H1 (cell line): ENCODE data around the gene NR5A2. TPM values are rescaled to one million over a fixed set of nuclear protein-coding genes. Genes with fewer than 3 reads are reported as not detected.

Experiments used
- CTCF ChIA-PET: fragments of 300-600 bp; sonication (Branson Sonifier 250); formaldehyde crosslinking; loops from one replicate; lab custom pipeline; 2021; ENCODE audit not compliant: partially characterized antibody; lab: Charles Lee
- POLR2A ChIA-PET: fragments of 300-600 bp; sonication (Branson Sonifier 250); formaldehyde crosslinking; loops from one replicate; lab custom pipeline; 2021; ENCODE audit warnings: inconsistent platforms; ENCODE audit not compliant: partially characterized antibody; lab: Charles Lee
- DNase-seq, 2 experiments: peaks; one replicate each; pipeline versions ENCODE4 v3.0.0 to v3.0.0-alpha.2; 2010 to 2022; ENCODE audit warnings: low spot score in 2 of 2, low read depth in 1 of 2, mixed read lengths in 1 of 2
- FAIRE-seq: peaks from 2 replicates; lab custom pipeline; 2011; peaks lifted over from hg19 to GRCh38; lab: Jason Lieb, UNC
- H2AFZ ChIP-seq: 2 replicates; pipeline ENCODE4 v1.8.1; 2012; ENCODE audit warnings: low read length, inconsistent platforms
- H2AK5ac ChIP-seq: 2 replicates; pipeline ENCODE4 v1.6.1; 2013; ENCODE audit warnings: low read depth, low read length
- H2BK120ac ChIP-seq: replicated peaks from 2 replicates; pipeline ENCODE3; 2013; ENCODE audit warnings: low read depth, low read length, inconsistent platforms
- H2BK12ac ChIP-seq: 2 replicates; pipeline ENCODE4 v1.6.1; 2013; ENCODE audit warnings: low read depth, low read length
- H2BK15ac ChIP-seq: 2 replicates; pipeline ENCODE4 v1.6.1; 2013; ENCODE audit warnings: low read length
- H2BK20ac ChIP-seq: 2 replicates; pipeline ENCODE4 v1.6.1; 2013; ENCODE audit warnings: low read length
- H2BK5ac ChIP-seq: 2 replicates; pipeline ENCODE4 v1.6.1; 2013; ENCODE audit warnings: low read depth, low read length
- H3K14ac ChIP-seq: 2 replicates; pipeline ENCODE4 v1.6.1; 2013; ENCODE audit warnings: inconsistent platforms; ENCODE audit not compliant: insufficient read length
- H3K18ac ChIP-seq: 2 replicates; pipeline ENCODE4 v1.6.1; 2013; ENCODE audit warnings: low read length; ENCODE audit errors: extremely low read depth
- H3K23ac ChIP-seq: 2 replicates; pipeline ENCODE4 v1.6.1; 2013; ENCODE audit warnings: inconsistent platforms; ENCODE audit not compliant: insufficient read length
- H3K23me2 ChIP-seq: 2 replicates; pipeline ENCODE4 v1.6.1; 2013; ENCODE audit warnings: low read depth, low read length
- H3K27ac ChIP-seq: 2 replicates; pipeline ENCODE4 v1.6.1; 2011; ENCODE audit warnings: low read depth, low read length, inconsistent platforms
- H3K27me3 ChIP-seq, 4 experiments: replicated peaks in 1 of 4; 1 replicate in 1 of 4; 2 replicates in 3 of 4; pipeline versions ENCODE4 v1.6.1 to v1.8.1; 2011 to 2013; ENCODE audit warnings: low read length in 3 of 4, mild to moderate bottlenecking in 3 of 4, inconsistent platforms in 2 of 4, mixed read lengths in 2 of 4, moderate library complexity in 1 of 4; ENCODE audit not compliant: control insufficient read depth in 3 of 4, insufficient read depth in 3 of 4; ENCODE audit errors: extremely low read depth in 1 of 4
- H3K36me3 ChIP-seq, 4 experiments: 2 replicates each; pipeline versions ENCODE4 v1.6.1 to v1.8.1; 2011 to 2013; ENCODE audit warnings: mild to moderate bottlenecking in 4 of 4, low read length in 3 of 4, moderate library complexity in 2 of 4, control low read depth in 1 of 4, inconsistent platforms in 1 of 4; ENCODE audit not compliant: insufficient read depth in 4 of 4, control insufficient read depth in 2 of 4
- H3K4ac ChIP-seq: replicated peaks from 2 replicates; pipeline ENCODE3; 2013; ENCODE audit warnings: low read length, low read depth, mixed read lengths, inconsistent platforms; ENCODE audit not compliant: insufficient read length
- H3K4me1 ChIP-seq, 4 experiments: replicated peaks in 1 of 4; 1 replicate in 1 of 4; 2 replicates in 3 of 4; pipeline versions ENCODE4 v1.6.1 to v1.8.1; 2011 to 2013; ENCODE audit warnings: low read length in 3 of 4, inconsistent platforms in 2 of 4, mixed read lengths in 1 of 4; ENCODE audit not compliant: insufficient read depth in 4 of 4, control insufficient read depth in 3 of 4
- H3K4me2 ChIP-seq, 2 experiments: 2 replicates each; pipeline versions ENCODE4 v1.6.1 to v1.8.1; 2011 to 2013; ENCODE audit warnings: low read depth in 2 of 2, low read length in 2 of 2, control low read depth in 1 of 2, inconsistent platforms in 1 of 2, mild to moderate bottlenecking in 1 of 2; ENCODE audit not compliant: insufficient read depth in 1 of 2
- H3K4me3 ChIP-seq, 4 experiments: fragments of 200-600, 300-600 bp in 1 of 4; sonication (generic), shearing (Covaris generic), sonication (Bioruptor Twin) in 1 of 4; 2 replicates each; pipeline versions ENCODE4 v1.5.1 to v1.8.1; 2011 to 2016; ENCODE audit warnings: low read length in 4 of 4, low read depth in 3 of 4, control low read depth in 2 of 4, inconsistent platforms in 2 of 4, mild to moderate bottlenecking in 2 of 4, mixed read lengths in 1 of 4, moderate library complexity in 1 of 4; ENCODE audit not compliant: insufficient read depth in 2 of 4; ENCODE audit errors: extremely low read depth in 1 of 4
- H3K56ac ChIP-seq: replicated peaks from 2 replicates; pipeline ENCODE3; 2013; ENCODE audit warnings: low read depth, mild to moderate bottlenecking, mixed read lengths, low read length, inconsistent platforms; ENCODE audit not compliant: insufficient read length
- H3K79me1 ChIP-seq: 2 replicates; pipeline ENCODE4 v1.6.1; 2013; ENCODE audit warnings: low read depth, low read length, control low read depth
- H3K79me2 ChIP-seq, 2 experiments: 2 replicates each; pipeline versions ENCODE4 v1.6.1 to v1.8.1; 2012 to 2013; ENCODE audit warnings: low read length in 2 of 2, mild to moderate bottlenecking in 2 of 2, inconsistent platforms in 1 of 2; ENCODE audit not compliant: insufficient read depth in 2 of 2, control insufficient read depth in 1 of 2
- H3K9ac ChIP-seq, 4 experiments: replicated peaks in 1 of 4; 1 replicate in 1 of 4; 2 replicates in 3 of 4; pipeline versions ENCODE4 v1.6.1 to v1.8.1; 2011 to 2013; ENCODE audit warnings: low read depth in 3 of 4, low read length in 3 of 4, control low read depth in 2 of 4, mild to moderate bottlenecking in 2 of 4, moderate library complexity in 2 of 4, inconsistent platforms in 1 of 4; ENCODE audit errors: extremely low read depth in 1 of 4
- H3K9me3 ChIP-seq, 2 experiments: 2 replicates each; pipeline versions ENCODE4 v1.6.1 to v1.8.1; 2012 to 2013; ENCODE audit warnings: mild to moderate bottlenecking in 2 of 2, moderate library complexity in 2 of 2, control low read depth in 1 of 2, inconsistent platforms in 1 of 2, low read depth in 1 of 2, low read length in 1 of 2, mixed read lengths in 1 of 2; ENCODE audit not compliant: insufficient read depth in 2 of 2
- H4K20me1 ChIP-seq, 2 experiments: replicated peaks in 1 of 2; 2 replicates each; pipeline versions ENCODE3 to v1.8.1; 2011 to 2013; ENCODE audit warnings: inconsistent platforms in 2 of 2, low read length in 2 of 2, mild to moderate bottlenecking in 1 of 2; ENCODE audit not compliant: insufficient read depth in 2 of 2, control insufficient read depth in 1 of 2
- H4K5ac ChIP-seq: 2 replicates; pipeline ENCODE4 v1.6.1; 2013; ENCODE audit warnings: low read length, low read depth, mixed read lengths, inconsistent platforms; ENCODE audit not compliant: insufficient read length
- H4K8ac ChIP-seq: 2 replicates; pipeline ENCODE4 v1.8.0; 2013; ENCODE audit warnings: mild to moderate bottlenecking, moderate library complexity, low read length, inconsistent platforms; ENCODE audit not compliant: insufficient read depth; ENCODE audit errors: extremely low read depth
- H4K91ac ChIP-seq: replicated peaks from 2 replicates; pipeline ENCODE3; 2013; ENCODE audit warnings: low read length, mixed read lengths, inconsistent platforms; ENCODE audit not compliant: insufficient read length
- ATF3 ChIP-seq: IDR thresholded peaks from 2 replicates; pipeline ENCODE4 v1.6.1; 2011; ENCODE audit warnings: low read depth, mild to moderate bottlenecking, low read length; ENCODE audit not compliant: insufficient read depth
- CBX5 ChIP-seq: fragments of 300-800, 300-1000 bp; sonication (generic); IDR thresholded peaks from 2 replicates; pipeline ENCODE4 v1.7.1; 2016; ENCODE audit warnings: antibody characterized with exemption, low read length, low read depth
- CBX8 ChIP-seq: fragments of 300-800, 300-1000 bp; sonication (generic); IDR thresholded peaks from 2 replicates; pipeline ENCODE4 v1.7.1; 2016; ENCODE audit warnings: low read depth, low read length, borderline replicate concordance
- EP300 ChIP-seq, 2 experiments: IDR thresholded peaks; 1 replicate in 1 of 2; 2 replicates in 1 of 2; pipeline ENCODE4 v1.6.1; 2011 to 2012; ENCODE audit warnings: low read depth in 2 of 2, low read length in 2 of 2, mild to moderate bottlenecking in 2 of 2, borderline replicate concordance in 1 of 2, inconsistent platforms in 1 of 2, moderate library complexity in 1 of 2
- EZH2 ChIP-seq: fragments of 200-600 bp; sonication (generic); IDR thresholded peaks from 2 replicates; pipeline ENCODE4 v1.7.1; 2012; ENCODE audit warnings: low read depth, mild to moderate bottlenecking, moderate library complexity, low read length, inconsistent platforms; ENCODE audit not compliant: severe bottlenecking
- FOSL1 ChIP-seq: IDR thresholded peaks from 2 replicates; pipeline ENCODE4 v1.6.1; 2011; ENCODE audit warnings: mild to moderate bottlenecking, low read depth, low read length, moderate library complexity; ENCODE audit not compliant: insufficient read depth
- MAX ChIP-seq: IDR thresholded peaks from 2 replicates; pipeline ENCODE4 v1.6.1; 2012; ENCODE audit warnings: inconsistent platforms
- PHF8 ChIP-seq: fragments of 200-600 bp; sonication (generic); conservative IDR thresholded peaks from 2 replicates; pipeline ENCODE4 v1.7.1; 2012; ENCODE audit warnings: low read depth, mild to moderate bottlenecking, inconsistent platforms, low read length, moderate library complexity
- POLR2AphosphoS5 ChIP-seq: IDR thresholded peaks from 2 replicates; pipeline ENCODE4 v1.6.1; 2011; ENCODE audit warnings: low read depth, low read length
- POU5F1 ChIP-seq: IDR thresholded peaks from 2 replicates; pipeline ENCODE4 v1.6.1; 2011; ENCODE audit warnings: low read depth, mild to moderate bottlenecking, low read length, moderate library complexity
- SIN3A ChIP-seq, 2 experiments: IDR thresholded peaks in 1 of 2; conservative IDR thresholded peaks in 1 of 2; 2 replicates each; pipeline ENCODE4 v1.6.1; 2011 to 2012; ENCODE audit warnings: low read length in 2 of 2, improper control_type of control experiment in 1 of 2, low read depth in 1 of 2, mild to moderate bottlenecking in 1 of 2
- SIRT6 ChIP-seq: IDR thresholded peaks from one replicate; pipeline ENCODE4 v1.7.1; 2012; ENCODE audit warnings: low read length, inconsistent platforms
- WGBS, 2 experiments: shearing (Covaris generic) in 1 of 2; methylation state at CpG; one replicate each; pipeline versions ENCODE4 v1.1.6 to v1.1.7; 2013 to 2015; ENCODE audit warnings: low lambda C conversion rate in 2 of 2, mixed read lengths in 2 of 2, inconsistent platforms in 1 of 2, low coverage in 1 of 2, missing lambda C conversion rate in 1 of 2; ENCODE audit not compliant: insufficient replicate concordance in 2 of 2, insufficient coverage in 1 of 2, insufficient read length in 1 of 2; ENCODE audit errors: extremely low coverage in 1 of 2, missing lambda C conversion rate in 1 of 2; 5-methylcytosine and 5-hydroxymethylcytosine counted together
- polyA plus RNA-seq, 7 experiments: library from polyadenylated mRNA; depleted of rRNA in 3 of 7; stranded (reverse) in 5 of 7; unstranded in 2 of 7; fragments of >200 nt in 5 of 7; fragments of 200-250 nt in 2 of 7; gene quantifications; 1 replicate in 5 of 7; 2 replicates in 1 of 7; 4 replicates in 1 of 7; pipeline versions ENCODE4 v1.2.1 to v1.2.3, GENCODE V29; 2011 to 2013; ENCODE audit warnings: missing spikeins in 2 of 7, mixed read lengths in 2 of 7
- total RNA-seq: library from RNA; stranded (reverse); fragmentation: NEBNext Ultra II Directional; extraction: Animal tissue kit (Norgen Biotek cat#: 25700); gene quantifications from 2 replicates; pipeline ENCODE4 v1.2.1, GENCODE V29; 2021

The NR5A2 gene
- total and polyA plus RNA-seq, 2 of the 8 experiments (the other 6 are each of a cell fraction or from before 2014, with no cell fraction given) = 1.7 to 11.6 TPM

- H2BK12ac ChIP-seq = no peak overlapping the region
- H3K27me3 ChIP-seq = no peaks in the 10 kb centered on the region
- H3K56ac ChIP-seq = no peak overlapping the region
- no peak overlapping the region for H4K91ac ChIP-seq
- no peak overlapping the region for H4K5ac ChIP-seq
- no peak overlapping the region for H3K4me3 ChIP-seq
- no peak overlapping the region for H2BK120ac ChIP-seq
- H2BK15ac ChIP-seq = no peak overlapping the region
- H3K18ac ChIP-seq = no peak overlapping the region
- H3K23ac ChIP-seq = no peak overlapping the region
- H3K4me2 ChIP-seq = no peak overlapping the region
- H4K20me1 ChIP-seq = no peaks in the 10 kb centered on the region
- no peak overlapping the region for H3K9ac ChIP-seq
- no peak overlapping the region for H3K14ac ChIP-seq
- H3K4ac ChIP-seq = no peak overlapping the region
- 91% methylated on average over 4 of the region's 4 CpGs; no CpG with 5 or more reads in 1 of the 2 experiments for WGBS, 2 experiments
- no peak for FAIRE-seq
- H3K4me1 ChIP-seq = no peaks in the 10 kb centered on the region
- ChIA-PET CTCF (no interaction called here), POLR2A (no interaction called here)
- no peaks in the 10 kb centered on the region for H3K9me3 ChIP-seq
- no peak overlapping the region for H4K8ac ChIP-seq
- H2AFZ ChIP-seq = no peak overlapping the region
- no peak overlapping the region for H2AK5ac ChIP-seq
- H2BK5ac ChIP-seq = no peak overlapping the region
- no peak overlapping the region for H3K27ac ChIP-seq
- H3K23me2 ChIP-seq = no peaks in the 10 kb centered on the region
- H3K36me3 ChIP-seq = no peaks in the 10 kb centered on the region
- no peaks in the 10 kb centered on the region for H3K79me2 ChIP-seq
- no peak for DNase-seq
- no peak overlapping the region for H2BK20ac ChIP-seq
- no peaks in the 10 kb centered on the region for H3K79me1 ChIP-seq
- TF ChIP-seq SIN3A (conservative IDR thresholded peaks at IDR 0.05 in 1 of 2, IDR thresholded peaks at IDR 0.05 in 1 of 2; ENCODE audit: low read depth in 1 of 2, low read length in 2 of 2) (no peak), CBX5 (no peak), FOSL1 (no peak), EP300 (IDR thresholded peaks at IDR 0.05; ENCODE audit: borderline replicate concordance in 1 of 2, low read depth in 2 of 2, low read length in 2 of 2) (no peak), POLR2AphosphoS5 (no peak), MAX (no peak), POU5F1 (no peak), CBX8 (no peak), ATF3 (no peak), PHF8 (no peak), SIRT6 (no peak), EZH2 (no peak)
Measured at GRCh38 chr1:200022239-200022804, 5.2 kb upstream of the NR5A2 start.
